GM18868 (cell line): ENCODE data around the gene DSTN.

Experiments used
- ATAC-seq: cut with Tn5 transposase; IDR thresholded peaks from one replicate; pipeline ENCODE4 v1.9.1; 2021; ENCODE audit warnings: mild to moderate bottlenecking, moderate library complexity; ENCODE audit not compliant: unreplicated experiment

Gene DSTN

DNA sequence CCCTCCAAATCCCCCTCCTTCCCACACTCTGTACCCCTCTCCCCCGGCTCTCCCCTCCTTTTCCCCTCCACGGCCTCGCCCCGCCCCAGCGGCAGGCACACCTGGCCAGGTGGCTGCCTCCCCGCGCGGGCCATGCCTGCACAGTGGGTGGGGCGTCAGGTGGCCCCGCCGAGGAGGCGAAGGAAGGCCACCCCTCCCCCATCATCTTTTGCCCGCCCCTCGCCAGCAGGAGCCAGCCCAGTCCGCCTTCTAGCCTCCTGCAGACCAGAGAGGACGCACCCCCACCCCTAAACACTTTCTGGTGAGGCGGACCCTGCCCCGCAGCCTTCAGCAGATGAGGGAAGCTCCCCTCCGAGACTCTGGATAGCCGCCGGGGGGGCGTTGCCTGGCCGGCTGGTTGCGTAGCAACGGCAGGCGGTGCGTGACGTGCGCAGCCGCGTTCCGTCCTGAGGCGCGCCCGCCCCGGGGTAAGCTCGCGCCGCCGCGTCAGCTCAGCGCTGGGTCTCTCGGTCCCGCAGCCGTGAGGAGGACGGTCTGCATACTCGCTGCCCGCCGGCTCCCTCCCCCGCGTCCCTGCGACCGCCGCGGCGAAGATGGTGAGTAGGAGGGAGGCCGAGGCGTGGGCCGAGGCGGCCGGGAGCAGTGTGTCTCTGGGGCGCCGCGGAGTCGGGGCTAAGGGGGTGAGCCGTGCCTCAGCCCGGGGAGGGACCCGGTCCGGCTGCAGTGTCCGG lies at the start of gene DSTN:
DSTN (plus strand) TSS at position 460 of the 731 bp plus-strand sequence; CDS start at position 594, 134 bp downstream.
- ATAC-seq, result peak; percentile 92

GRCh38 chr20:17520583-17520982 lies 49.3 kb upstream of the DSTN start:
- no peak for ATAC-seq

DNA sequence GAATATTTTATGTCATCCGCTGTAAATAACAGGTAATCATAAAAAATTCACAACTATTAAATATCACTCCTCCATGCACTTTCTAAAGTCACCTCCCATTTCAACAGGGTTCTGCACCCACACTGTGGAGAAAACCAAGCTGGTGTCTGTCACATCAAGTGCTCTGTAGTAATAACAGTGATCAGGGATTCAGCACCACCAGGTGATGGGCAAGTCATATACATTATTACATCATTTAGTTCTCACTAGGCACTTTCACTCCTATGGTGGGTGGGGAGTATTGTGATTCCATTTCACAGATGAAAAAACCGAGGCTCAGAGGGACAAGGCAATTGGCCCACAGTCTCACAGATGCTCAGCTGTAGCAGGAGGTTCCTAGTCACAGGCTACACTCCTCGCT lies 47.3 kb upstream of the DSTN start:
- no peak for ATAC-seq

DNA sequence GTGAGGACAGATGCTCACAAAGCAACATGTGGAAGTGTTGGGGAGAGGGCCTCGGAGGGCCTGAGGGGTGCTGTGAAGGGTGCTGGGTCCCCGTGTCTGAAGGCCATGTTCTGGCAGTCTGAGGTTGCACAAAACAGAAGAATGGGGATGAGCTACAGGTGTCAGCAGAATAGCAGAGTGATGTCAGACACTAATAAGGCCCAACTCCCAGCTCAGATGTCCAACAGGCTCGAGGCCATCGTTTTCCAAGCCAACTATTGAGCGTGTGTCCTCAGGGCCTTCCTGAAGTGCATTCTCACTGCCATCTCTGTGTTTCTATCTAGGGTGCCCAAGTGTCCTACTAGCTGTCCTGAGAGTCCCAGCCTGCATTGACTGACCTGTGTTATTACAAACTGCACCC lies 46.5 kb upstream of the DSTN start:
- ATAC-seq, result no peak

GRCh38 chr20:17524560-17524959 lies 45.3 kb upstream of the DSTN start:
- ATAC-seq, result no peak

- no peak for ATAC-seq
Measured at GRCh38 chr20:17525132-17525531, 44.7 kb upstream of the DSTN start.

- no peak for ATAC-seq
Measured at GRCh38 chr20:17525650-17526049, 44.2 kb upstream of the DSTN start.

GRCh38 chr20:17529586-17529985 lies 40.3 kb upstream of the DSTN start:
- no peak for ATAC-seq

- ATAC-seq, result no peak
Measured at GRCh38 chr20:17530153-17530552, 39.7 kb upstream of the DSTN start.

- peak; percentile 55 for ATAC-seq
Measured at GRCh38 chr20:17530716-17531664, 38.9 kb upstream of the DSTN start, which contains the start of gene BFSP1. TSS of gene BFSP1 (minus strand) at chr20:17531379. CDS start at chr20:17531329, 50 bp downstream.

DNA sequence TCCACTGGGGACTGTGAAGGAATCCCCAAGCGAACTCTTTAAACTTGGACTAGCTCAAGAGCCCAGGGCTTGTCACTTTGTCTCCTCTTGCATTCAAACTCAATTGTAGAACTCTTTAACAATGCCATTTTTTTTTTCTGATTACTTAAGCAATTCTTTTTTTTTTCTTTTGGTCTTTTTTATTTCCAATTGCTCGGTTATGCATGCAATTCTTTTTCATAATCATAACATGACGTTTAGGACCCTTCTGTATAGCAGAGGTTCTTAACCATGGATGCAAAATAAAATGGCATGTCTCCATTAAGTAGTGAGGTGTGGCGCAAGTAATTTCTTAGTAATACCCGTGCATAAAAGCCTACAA lies 38.2 kb upstream of the DSTN start:
- ATAC-seq, result no peak

- no peak for ATAC-seq
Measured at GRCh38 chr20:17533396-17533795, 36.5 kb upstream of the DSTN start.

DNA sequence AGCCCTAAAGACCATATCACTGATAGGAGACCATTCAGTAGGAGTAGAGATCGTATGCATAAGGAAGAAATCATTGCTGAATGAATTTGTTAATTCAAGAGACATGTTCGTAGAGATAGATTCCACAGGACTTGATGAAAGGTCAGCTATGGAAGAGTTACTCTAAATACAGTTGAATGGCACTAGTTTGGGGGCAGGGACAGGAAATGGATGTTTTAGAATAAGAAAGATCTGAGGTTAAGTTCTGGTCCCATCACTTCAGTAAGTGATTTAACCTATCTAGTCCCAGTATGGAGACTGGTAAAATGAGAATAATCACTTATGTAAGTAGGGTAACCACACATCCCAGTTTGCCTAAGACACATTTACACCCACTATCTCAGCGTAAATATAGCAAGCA lies 35.8 kb upstream of the DSTN start:
- ATAC-seq, result no peak

DNA sequence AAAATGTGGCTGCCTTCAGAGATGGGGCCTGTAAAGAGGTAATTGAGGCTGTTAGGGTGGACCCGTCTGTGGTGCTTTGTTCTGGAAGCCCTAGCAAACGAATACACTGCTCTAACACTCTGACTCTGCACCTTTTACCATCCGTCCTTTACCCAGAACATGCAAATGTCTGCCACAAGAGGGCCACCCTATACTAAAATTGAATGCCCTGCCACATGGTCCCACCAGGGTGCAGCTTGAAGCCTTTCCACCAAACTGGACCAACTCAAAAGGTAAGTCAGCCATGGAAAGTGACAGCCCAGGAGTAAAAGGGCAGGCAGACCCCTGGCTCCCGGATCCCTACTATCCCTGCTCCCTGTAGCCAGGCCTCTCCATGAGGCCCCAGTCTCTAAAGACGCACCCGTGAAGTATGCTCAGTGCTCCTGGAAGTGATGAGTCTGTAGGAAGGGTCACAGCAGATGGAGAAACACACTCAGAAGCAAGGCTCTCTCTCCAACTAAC lies 32.9 kb upstream of the DSTN start:
- ATAC-seq, result peak; percentile 85

DNA sequence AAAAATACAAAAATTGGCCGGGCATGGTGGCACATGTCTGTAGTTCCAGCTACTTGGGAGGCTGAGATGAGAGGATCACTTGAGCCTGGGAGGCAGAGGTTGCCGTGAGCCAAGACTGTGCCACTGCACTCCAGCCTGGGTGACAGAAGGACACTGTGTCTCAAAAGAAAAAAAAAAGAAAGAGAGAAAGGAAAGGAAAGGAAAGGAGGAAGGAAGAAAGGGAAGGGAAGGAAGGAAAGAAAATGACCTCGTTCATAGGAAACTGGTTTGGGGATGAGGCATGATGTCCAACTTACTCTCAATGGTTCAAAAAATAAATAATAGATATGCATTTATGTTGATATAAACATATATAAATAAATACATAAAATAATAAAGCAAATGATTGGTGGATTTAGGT lies 31.9 kb upstream of the DSTN start:
- ATAC-seq, result no peak

DNA sequence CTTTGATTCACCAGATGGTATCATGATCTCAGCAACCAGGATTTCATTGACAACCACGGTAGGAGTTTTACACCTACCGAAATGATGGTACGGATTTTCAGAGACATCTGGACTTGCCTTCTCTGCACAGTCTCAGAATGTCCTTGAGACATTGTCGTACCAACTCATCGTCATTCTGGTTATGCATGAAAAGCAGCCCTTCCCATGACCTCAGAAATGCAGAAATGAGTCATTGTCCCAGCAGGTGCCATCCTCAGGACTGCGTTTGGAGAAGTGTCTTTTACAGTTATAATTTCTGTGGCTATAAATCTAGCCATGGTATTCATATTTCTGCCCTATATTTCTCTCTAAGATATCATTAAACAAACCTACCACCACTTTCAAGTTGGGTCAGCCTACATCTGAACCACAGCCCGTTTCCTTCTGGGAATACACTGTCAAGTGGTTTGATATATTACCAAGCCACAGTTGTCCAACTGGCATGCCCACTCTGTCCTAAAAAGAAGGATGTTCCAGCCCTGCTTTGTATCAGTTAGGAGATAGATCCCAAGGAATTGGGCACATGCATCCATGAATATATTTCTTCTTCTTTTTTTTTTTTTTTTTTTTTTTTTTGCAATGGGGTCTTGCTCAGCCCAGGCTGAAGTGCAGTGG lies 31.2 kb upstream of the DSTN start:
- ATAC-seq, result peak; percentile 39

GRCh38 chr20:17541596-17541995 lies 28.3 kb upstream of the DSTN start:
- no peak for ATAC-seq

DNA sequence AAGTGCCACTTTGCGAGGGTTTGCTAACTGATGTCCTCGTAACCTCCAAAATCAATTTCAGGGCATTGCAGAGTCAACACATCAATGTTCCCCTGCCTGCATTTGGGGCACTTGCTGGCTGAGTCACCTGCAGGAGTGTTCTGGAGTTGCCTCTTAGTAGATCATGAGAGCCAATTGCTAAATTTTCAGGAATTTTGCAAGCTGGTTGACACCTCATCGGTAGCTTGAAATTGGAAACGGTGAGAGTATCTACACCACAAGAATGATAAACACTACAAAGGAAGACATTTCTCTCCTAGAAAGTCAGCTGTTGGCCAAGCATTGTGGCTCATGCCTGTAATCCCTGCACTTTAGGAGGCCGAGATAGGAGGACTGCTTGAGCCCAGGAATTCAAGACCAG lies 27.9 kb upstream of the DSTN start:
- no peak for ATAC-seq

DNA sequence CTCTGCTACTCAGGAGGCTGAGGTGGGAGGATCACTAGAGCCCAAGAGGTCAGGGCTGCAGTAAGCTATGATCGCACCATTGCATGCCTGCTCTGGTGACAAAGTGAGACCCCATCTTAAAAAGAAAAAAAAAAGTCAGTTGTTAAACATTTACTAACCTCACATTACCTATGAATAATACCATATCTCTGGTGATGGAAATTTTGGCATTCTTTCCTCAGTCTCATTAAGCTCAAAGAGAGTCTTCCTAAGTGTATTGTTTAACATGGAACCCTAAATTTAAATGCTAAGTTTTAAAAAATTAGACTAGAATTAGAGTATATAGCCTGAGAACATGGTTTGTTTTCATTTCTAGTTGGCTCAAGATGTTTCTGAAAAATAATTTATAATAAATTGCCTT lies 27.4 kb upstream of the DSTN start:
- ATAC-seq, result no peak

- ATAC-seq, result no peak
Measured at GRCh38 chr20:17542993-17543412, 26.9 kb upstream of the DSTN start.

- ATAC-seq, result no peak
Measured at GRCh38 chr20:17543531-17544131, 26.2 kb upstream of the DSTN start.
